HPDE6-E6E7 (cell line): ENCODE results near the gene LY6G6D.

Experiments
- DNase-seq: peaks from one replicate; pipeline ENCODE4 v3.0.0; 2011; ENCODE audit warnings: missing footprints; ENCODE audit errors: extremely low spot score

Gene LY6G6D, protein sequence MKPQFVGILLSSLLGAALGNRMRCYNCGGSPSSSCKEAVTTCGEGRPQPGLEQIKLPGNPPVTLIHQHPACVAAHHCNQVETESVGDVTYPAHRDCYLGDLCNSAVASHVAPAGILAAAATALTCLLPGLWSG

DNA sequence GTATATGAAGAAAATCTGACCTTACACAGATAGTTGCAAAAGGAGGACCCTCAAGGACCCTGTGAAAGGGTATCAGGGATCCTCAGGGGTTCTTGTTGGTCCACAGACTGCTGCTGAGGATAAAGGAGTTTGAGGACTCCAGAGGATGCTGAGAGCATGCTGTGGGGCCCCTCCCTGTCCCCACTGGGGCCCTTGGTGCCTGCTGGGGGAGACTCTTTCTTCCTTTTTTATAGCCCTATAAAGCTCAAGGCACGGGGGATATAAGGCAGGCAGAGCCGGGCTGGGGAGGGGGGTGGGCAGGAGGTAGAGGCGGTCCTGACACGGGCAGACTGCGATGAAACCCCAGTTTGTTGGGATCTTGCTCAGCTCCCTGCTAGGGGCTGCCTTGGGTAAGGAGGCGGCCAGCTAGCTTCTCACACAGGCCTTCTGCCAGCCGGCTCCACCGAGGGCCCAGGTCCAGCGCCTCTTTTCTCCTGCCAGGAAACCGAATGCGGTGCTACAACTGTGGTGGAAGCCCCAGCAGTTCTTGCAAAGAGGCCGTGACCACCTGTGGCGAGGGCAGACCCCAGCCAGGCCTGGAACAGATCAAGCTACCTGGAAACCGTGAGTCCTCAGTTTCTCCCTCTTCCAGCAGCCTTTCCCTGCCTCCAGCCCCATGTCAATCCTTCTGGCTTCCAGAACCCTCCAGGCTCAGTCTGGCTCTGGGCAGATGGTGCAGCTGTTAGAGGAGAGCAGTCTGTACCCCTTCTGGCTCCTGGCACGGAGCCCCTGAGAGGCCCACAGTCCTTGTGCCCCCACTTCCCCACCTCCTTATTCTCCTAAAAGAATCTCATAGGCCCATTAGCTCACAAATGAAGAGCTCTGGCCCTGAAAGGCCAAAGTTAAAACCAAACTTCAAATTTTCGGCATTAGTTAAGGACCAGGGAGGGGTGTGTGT is at the start of gene LY6G6D:
TSS of gene LY6G6D (plus strand) at position 327 of the 937 bp plus-strand sequence. CDS start at position 335, 8 bp downstream.
- no peak for DNase-seq

DNA sequence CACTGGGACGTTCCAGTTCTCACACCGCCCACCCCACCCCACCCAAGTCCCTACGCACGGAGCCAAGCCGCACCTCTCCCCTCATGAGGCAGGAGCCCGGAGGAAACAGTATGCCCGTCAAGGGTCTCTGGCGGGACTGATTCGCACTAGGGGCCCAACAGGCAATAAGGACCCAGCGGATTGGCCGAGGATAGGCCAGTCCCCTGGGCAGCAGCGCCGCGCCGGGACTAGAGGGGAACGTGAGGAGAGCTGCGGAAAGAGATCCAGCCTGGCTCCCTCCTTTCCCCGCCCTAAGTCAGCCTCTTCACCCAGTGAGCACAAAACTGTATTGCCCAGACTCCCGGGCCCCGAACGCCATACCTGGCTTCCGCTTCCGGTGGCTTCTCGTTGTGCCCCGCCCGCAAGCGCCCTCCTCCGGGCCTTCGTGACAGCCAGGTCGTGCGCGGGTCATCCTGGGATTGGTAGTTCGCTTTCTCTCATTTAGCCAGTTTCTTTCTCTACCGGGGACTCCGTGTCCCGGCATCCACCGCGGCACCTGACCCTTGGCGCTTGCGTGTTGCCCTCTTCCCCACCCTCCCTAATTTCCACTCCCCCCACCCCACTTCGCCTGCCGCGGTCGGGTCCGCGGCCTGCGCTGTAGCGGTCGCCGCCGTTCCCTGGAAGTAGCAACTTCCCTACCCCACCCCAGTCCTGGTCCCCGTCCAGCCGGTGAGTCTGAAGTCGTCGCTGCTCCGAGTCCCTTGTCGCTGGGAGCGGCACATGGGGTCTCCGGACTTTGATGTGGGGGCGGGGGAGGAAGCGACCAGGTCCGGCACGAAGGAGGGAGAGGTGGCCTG is 49.4 kb upstream of the LY6G6D start, which contains the start of gene CSNK2B:
TSS of gene CSNK2B (plus strand) at position 580 of the 836 bp plus-strand sequence. CDS start 752 bp downstream, outside the sequence.
- DNase-seq: peak; percentile 96

DNA sequence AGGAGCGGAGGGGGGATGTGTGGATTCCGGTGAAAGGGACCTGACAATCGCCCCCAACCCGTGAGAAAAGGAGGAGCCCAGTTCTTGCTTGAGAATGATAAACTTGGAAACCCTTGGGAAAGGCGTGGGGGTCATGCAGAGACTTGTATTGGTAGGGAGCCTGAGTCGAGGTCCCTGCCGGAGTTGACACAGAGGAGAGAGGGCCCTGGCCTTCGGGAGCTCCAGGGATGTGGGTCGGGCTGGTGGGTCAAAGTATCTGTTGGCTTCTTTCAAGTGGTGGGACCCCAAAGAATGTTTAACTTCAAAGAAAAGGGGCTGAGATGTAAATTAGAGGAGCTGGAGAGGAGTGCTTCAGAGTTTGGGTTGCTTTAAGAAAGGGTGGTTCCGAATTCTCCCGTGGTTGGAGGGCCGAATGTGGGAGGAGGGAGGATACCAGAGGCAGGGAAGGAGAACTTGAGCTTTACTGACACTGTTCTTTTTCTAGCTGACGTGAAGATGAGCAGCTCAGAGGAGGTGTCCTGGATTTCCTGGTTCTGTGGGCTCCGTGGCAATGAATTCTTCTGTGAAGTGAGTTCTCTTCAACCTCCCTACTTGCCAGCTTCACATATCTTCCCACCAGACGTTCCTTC is 48.7 kb upstream of the LY6G6D start:
- DNase-seq: no peak

DNA sequence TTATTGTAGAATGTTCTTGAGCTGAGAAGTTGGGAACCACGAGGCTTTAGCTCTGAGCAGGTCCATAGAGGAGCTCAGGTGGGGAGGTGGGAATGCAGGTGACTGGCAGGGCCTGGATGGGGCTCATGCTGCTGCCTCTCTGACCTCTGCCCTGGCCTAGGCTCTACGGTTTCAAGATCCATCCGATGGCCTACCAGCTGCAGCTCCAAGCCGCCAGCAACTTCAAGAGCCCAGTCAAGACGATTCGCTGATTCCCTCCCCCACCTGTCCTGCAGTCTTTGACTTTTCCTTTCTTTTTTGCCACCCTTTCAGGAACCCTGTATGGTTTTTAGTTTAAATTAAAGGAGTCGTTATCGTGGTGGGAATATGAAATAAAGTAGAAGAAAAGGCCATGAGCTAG is 45.5 kb upstream of the LY6G6D start, which contains the start of gene LY6G5B:
TSS of gene LY6G5B (plus strand) at position 301 of the 400 bp plus-strand sequence. CDS start 975 bp downstream, outside the sequence.
- no peak for DNase-seq

DNA sequence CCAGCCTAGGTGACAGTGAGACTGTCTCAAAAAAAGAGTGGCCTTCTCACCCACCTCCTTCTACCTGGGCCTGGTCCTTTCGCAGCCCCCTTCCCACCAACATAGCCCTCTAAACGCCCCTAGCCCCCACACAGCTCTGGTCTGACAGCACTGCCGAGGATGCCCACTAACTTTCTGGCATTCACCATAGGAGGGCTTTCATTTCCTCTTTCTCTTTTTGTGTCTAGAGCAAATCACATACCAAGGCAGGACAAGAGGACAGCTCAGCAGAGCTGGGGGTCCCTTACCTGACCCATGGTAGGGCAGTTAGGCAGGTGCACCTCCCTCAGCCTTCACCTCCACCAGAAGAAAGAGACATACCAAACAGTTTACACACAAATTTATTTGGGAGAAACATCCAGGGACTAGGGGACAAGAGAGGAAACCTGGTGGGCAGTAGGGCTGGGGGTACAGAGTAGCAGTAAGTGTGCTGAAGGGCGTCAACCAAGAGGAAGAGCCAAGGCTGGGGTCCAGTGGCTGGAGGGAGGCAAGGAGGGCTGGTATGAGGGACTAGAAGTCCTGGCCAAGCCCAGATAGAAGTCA is 38.7 kb upstream of the LY6G6D start:
- DNase-seq: no peak

DNA sequence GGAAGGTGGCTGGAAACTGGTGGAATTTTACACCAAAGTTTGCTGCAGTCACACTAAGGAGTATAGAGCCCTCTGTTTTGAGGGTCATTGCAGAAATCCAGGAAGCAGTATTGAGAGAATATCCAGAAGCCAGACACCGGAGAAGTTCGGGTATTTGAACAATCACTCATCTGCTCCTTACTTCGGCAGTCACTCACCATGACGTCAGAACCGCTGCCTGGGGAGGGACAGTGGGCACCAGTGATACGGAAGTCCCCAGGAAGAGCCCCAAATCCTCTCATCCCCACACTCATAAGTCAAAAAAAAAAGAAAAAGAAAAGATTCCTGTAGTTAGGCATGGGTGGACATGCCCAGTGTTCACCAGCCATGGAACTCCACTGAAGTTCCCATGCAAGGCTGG is 38.2 kb upstream of the LY6G6D start:
- DNase-seq: no peak

DNA sequence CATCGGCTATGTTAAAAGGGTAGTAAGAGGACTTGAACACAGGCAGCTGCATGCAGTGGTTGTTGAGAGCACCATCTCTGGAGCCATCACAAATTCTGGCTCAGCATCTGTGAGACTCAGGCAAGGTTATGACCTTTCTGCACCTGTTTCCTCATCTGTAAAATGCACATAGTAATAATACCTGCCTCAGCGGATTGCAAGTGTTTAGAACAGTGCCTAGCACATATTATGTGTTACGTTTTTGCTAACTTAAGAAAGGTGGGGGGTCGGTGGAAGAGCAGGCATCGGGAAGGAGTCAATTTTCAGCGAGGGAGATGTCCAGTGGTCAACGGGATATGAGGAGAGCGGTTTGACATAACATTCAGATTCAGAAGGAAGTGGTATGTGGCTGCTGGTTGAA is 37.2 kb upstream of the LY6G6D start:
- DNase-seq: no peak

DNA sequence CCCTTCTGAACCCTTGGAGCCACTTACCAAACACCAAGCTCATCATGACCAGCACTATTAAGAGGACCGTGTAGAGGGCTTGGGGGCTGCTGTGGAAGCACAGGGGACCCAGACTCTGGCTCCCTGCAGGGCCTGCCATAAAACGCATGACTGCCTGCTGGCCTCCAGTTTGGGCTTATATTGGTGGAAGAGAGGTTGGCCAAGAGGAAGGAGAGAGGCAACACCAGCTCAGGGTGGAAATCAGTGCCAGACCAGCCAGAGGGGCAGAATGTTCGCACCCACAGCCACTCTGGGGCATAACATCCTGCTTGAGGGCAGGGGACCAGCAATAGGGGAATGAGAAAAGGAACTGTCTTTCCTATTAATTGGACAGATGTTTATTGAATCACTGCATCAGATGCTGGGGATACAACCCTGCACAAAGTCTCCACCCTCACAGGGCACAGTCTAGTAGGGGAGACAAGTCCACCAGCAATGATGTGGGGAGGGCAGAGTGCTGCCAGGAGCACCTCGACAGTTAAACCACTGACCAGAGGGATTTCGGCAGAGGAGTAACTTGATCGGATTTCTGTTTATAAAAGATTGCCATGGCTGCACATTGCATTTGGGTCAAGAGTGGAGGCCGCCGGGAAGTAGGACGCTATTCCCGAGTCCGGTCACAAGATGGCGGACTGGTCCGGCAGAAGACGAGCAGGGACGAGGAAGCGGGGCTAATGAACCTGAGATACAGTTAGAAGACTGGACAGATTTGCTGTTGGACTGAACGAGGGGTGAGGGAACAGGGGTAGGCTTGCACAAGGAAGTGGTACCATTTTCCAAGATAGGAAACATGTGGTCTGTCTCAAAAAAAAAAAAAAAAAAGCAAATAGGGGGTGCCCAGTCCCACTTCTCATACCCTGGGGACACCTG is 34.7 kb upstream of the LY6G6D start, which contains the start of gene LY6G5C:
TSS of gene LY6G5C (minus strand) at position 842 of the 909 bp plus-strand sequence. CDS start at position 148, 694 bp downstream.
- DNase-seq: peak; percentile 69

DNA sequence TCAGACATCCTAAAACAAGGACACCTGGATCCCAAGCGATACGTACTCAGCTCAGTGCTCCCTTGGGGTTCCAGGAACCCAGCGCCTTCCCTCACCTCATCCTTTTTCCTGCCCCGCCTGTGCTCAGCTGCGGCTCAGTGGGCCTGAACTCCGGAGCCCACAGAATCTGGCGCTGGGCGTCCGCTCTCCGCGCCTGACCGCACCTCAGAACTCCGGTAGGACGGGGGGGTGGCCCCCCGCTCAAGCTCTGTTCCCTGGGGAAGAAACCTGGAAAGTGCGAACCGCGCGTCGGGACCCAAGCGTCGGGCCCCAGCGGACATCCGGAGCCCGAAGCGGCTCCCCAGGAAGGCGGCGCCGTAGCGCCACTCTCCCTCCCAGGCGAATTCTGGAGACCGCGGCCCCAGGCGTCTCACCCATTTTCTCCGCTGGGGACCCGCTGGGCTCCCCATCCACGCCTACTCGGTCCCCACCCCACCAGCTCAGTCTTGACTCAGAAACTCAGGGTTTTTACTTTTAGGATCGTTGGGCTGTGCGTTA is 33.9 kb upstream of the LY6G6D start:
- DNase-seq: no peak

DNA sequence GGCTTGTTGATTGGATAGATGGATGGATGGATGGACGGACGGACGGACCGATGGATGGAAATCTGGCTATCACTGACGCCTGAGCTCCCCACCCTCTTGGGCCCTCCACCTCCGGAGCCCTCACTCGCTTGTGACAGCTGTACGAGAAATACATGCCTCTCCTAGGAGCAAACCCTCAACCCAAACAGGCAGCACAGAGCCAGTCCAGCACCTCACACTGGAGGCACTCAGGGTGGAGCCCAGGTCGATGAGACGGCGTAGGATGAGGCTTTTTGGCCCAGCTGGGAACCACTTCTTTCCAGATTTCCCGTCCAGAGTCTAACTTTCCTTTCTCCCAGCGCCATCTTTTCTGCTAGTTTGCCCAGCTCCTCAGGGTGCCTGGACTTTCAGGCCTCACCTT is 31.6 kb upstream of the LY6G6D start:
- DNase-seq: no peak

DNA sequence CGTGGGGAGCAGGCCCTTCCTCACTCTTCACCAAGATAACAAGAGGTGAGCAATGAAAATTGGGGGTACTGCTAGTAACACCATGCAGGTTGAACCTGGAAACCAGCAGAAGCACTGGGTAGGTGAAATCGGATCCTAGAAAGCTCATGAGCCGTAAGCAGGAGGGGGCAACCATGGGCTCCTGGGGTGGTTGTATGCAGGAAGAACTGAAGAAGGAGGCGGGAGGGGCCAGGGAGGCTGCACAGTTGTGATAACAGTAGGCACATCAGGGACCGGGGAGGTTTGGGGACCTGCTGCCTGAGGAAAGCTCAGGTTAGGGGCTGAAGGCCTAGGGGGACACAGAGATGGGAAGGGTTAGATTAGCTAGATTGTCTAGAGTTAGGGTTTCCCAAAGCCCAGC is 28.7 kb upstream of the LY6G6D start:
- DNase-seq: no peak

DNA sequence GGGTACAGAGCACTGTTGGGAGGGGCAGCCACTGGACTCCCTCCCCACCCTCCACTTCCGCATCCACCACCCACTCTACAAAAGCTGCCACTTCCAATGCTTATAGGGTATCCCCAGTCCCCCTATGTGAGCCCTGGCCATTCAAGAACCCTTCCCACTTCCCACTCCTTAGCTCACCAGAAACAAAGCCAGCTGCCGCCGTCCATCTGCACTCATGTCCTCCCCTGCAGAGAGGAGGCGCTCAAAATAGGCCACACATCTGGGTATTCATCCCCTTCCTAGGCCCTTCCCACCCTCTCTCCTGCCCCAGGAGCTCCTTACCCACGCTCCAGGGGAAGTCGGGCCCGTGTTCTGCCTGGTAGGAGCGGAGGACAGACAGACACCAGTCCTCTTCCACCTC is 27.8 kb upstream of the LY6G6D start:
- no peak for DNase-seq

DNA sequence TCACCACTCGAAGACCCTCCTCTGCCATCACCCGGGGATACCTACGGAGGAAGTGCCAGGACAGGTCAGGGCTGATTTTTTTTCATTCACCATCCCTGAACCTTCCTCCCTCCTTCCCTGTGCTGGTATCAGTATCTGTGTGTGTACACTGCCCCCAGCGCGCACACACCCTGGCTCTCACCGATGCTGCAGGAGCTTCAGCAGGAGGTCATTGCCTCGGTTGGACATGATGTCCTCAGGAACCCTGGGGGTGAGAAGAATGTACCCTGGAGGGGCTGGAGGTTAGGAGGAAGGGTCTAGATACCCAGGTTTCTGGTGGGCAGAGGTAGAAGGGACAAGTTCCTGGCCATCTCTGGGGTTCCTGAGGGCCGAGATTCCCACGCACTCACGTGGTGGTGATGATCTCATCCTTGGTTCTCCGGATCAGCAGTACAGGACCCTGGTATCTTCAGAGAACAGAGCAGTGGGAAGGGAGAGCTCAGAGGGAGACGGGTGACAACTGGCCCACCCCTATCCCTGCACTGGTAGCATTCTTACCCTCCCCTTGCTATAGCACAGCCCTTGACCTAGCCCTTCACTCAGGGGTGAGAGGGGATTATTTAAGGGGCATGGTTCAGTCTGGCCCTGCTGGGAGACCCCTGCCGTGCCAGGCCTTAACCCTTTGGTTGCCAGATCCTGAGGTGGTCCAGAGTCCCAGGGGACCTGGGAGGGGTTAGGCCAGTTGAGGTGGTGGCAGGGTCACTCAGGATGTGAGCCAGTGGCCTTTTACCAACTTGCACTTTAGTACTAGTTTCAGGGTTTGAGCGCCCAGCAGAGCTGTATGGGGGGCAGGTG is 27.1 kb upstream of the LY6G6D start:
- DNase-seq: no peak

DNA sequence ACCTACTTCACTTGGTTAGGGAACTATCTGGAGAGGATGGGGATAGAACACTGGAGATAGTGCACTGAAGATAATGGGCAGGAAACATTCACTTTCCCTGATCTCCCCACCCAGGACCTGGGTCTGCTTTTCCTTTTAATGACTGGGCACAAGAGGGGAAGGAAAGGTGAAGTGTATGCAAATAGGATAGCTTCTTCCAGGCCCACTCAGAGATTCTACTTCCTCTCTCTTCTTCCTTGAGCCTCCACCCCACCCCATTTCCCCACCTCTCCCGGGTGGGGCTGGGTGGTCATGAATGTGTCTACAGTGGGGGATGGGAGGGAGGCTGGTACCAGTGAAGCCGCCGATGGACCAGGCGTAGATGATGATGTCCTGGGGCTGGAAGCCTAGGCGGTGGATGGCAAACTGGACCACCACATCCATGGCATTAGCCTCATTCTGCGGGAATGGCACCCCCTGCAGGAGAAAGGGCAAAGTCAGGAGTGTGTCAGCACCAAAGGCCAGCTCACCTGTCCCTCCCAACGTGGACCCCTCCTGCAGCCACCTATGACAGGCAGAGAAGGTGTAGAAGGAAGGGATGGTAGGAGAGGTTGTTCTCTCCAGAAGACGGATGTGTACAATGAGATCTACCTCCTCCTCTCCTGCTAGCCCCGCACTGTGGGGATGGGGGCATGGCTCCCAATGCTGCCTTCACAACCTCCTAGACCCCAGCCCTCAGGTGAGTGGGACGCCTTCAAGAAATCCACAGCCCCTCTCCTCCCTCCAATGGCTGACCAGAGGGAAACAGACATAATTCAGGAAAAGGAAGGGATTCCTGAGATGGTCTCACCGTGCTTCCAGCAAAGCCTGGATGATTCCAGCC is 25.7 kb upstream of the LY6G6D start:
- no peak for DNase-seq

DNA sequence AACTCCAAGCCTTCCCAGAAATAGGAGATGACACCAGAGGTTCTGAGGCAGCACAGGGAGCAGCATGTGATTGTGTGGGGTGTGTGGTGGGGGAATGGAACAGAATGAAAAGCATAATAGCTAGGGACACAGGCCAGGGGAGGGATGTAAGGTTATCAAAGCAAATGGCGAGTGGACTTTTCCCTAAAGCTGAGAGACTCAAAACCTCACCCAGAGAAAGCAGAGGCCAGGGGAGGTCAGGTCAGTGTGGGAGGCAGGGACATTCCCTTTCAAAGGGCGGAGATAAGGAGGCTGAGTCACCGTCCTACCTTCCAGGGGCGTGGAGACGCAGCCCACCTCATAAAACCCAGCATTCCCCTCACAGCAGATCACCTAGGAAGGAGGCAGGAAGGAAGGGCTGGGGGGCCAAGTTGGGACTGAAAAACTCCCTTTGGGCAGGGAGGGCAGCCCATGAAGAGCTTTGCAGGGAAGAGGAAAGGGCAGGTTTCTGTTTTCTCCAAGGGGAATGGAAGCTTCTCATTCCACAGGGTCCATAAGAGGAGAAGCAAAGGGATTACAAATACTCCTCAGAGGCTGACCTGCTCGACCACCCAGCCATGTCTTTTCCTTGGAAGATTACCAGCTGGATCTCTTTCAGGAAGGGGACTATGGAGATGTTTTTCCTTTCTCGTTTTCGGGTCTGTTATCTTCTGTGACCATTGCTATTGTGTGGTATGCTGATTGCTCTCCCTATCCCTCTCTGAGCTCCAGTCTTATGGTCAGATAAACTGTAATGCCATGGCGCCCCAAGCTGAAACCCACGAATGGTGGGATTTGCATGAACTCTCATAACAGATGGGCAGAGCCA is 24.7 kb upstream of the LY6G6D start:
- DNase-seq: no peak

DNA sequence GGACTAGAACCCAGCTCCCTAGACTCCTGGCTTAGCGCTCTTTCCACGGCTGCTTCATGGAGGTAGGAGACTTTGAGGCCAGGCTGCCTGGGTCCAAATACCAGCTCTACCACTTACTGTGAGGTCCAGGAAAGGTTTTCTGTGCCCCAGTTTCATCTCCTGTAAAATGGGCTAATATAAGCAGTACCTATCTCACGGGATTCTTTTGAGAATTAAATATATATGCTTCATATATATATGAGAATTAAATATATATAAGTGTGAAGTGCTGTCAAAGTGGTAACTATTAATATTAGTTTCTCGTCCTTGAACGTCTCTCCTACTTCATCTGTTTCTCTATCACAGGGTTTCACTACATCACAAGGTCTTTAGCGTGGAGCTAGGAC is 24.1 kb upstream of the LY6G6D start:
- DNase-seq: no peak

DNA sequence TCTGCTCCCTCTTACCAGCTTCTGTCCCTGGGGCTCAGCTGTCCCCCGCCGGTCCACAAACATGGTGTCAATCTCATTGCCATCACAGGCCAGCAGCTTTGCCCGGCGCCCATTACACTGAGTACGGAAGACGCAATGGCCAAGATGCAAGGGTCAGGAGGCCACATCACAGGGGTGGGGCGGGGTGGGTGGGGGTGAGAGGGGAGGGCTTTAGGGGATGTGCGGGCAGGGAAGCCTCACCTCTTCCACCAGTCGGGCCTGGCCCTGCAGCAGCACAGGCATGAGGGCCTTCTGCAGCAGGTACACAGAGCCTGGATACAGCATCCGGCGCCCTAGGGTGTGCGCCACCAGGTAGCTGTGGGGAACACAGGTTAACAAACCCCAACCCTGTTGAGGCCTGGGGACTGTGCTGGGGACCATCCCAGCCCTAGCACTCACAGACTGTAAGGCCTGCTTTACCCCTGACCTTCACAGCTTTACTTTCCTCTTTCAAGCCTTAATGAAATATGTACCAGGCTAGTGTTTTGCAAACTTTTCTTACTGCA is 23.5 kb upstream of the LY6G6D start:
- no peak for DNase-seq
